ENCODE results near the gene OLFML2B.

Gene OLFML2B

GRCh38 chr1:161983725-161984124, 39.9 kb downstream of the OLFML2B start:
- Histone ChIP-seq H3K4me3 (ENCODE audit: low read depth, low read length) (no peak overlapping the region), H3K9me3 (ENCODE audit: control insufficient read depth, insufficient read depth, low read depth, low read length) (no peaks in the 10 kb centered on the region), H3K4me1 (ENCODE audit: control insufficient read depth, insufficient read depth, low read length) (no peaks in the 10 kb centered on the region), H3K27ac (ENCODE audit: extremely low read depth, low read depth, low read length) (no peak overlapping the region), H3K36me3 (ENCODE audit: control insufficient read depth in 2 of 2, insufficient read depth in 1 of 2, low read length in 2 of 2) (no peaks in the 10 kb centered on the region)
- no peak for TF ChIP-seq ZFHX2 (tag by site-specific recombination; conservative IDR thresholded peaks at IDR 0.05)
- TF ChIP-seq ZNF18 (tag by site-specific recombination; IDR thresholded peaks at IDR 0.05) = no peak
- no peak for TF ChIP-seq ZNF654 (tag by site-specific recombination; IDR thresholded peaks at IDR 0.05; ENCODE audit: low read depth)
- POLR2A ChIA-PET = no interaction called here
- CTCF ChIA-PET = no interaction called here

- no peaks in the 10 kb centered on the region for H3K36me3 ChIP-seq (ENCODE audit: control insufficient read depth in 2 of 2, insufficient read depth in 1 of 2, low read length in 2 of 2)
- H3K9me3 ChIP-seq (ENCODE audit: control insufficient read depth, insufficient read depth, low read depth, low read length) = no peaks in the 10 kb centered on the region
- no peak overlapping the region for H3K27ac ChIP-seq (ENCODE audit: extremely low read depth, low read depth, low read length)
- TF ChIP-seq ZNF2 (tag by site-specific recombination; IDR thresholded peaks at IDR 0.05) (no peak), GLI2 (tag by site-specific recombination; IDR thresholded peaks at IDR 0.05; ENCODE audit: borderline replicate concordance, low read depth) (no peak), ZBTB1 (tag by site-specific recombination; IDR thresholded peaks at IDR 0.05) (no peak), ZSCAN5A (tag by site-specific recombination; IDR thresholded peaks at IDR 0.05) (no peak), ZFP69B (tag by site-specific recombination; IDR thresholded peaks at IDR 0.05) (no peak), ZNF561 (tag by site-specific recombination; IDR thresholded peaks at IDR 0.05; ENCODE audit: borderline replicate concordance) (no peak), ZNF529 (tag by site-specific recombination; IDR thresholded peaks at IDR 0.05; ENCODE audit: insufficient replicate concordance) (no peak)
- CTCF ChIA-PET = no interaction called here
- H3K4me3 ChIP-seq (ENCODE audit: low read depth, low read length) = no peak overlapping the region
- POLR2A ChIA-PET = no interaction called here
- H3K4me1 ChIP-seq (ENCODE audit: control insufficient read depth, insufficient read depth, low read length) = no peaks in the 10 kb centered on the region
Observed at GRCh38 chr1:161982917-161983316, 40.8 kb downstream of the OLFML2B start.

- Histone ChIP-seq H3K9me3 (ENCODE audit: control insufficient read depth, insufficient read depth, low read depth, low read length) (no peaks in the 10 kb centered on the region), H3K4me3 (ENCODE audit: low read depth, low read length) (no peak overlapping the region), H3K36me3 (ENCODE audit: control insufficient read depth in 2 of 2, insufficient read depth in 1 of 2, low read length in 2 of 2) (no peaks in the 10 kb centered on the region), H3K27ac (ENCODE audit: extremely low read depth, low read depth, low read length) (no peak overlapping the region), H3K4me1 (ENCODE audit: control insufficient read depth, insufficient read depth, low read length) (no peaks in the 10 kb centered on the region)
- TF ChIP-seq ZNF146 (tag by site-specific recombination; IDR thresholded peaks at IDR 0.05) (no peak), KLF9 (tag by site-specific recombination; IDR thresholded peaks at IDR 0.05; ENCODE audit: low read depth) (no peak), ZNF398 (tag by site-specific recombination; IDR thresholded peaks at IDR 0.05) (no peak), ZFHX2 (tag by site-specific recombination; conservative IDR thresholded peaks at IDR 0.05) (no peak), ZNF560 (tag by site-specific recombination; IDR thresholded peaks at IDR 0.05; ENCODE audit: borderline replicate concordance) (no peak), ZNF585B (tag by site-specific recombination; IDR thresholded peaks at IDR 0.05) (no peak), ZNF174 (tag by site-specific recombination; IDR thresholded peaks at IDR 0.05) (no peak)
- ChIA-PET POLR2A (no interaction called here), CTCF (no interaction called here)
Observed at GRCh38 chr1:161982507-161982895, 41.2 kb downstream of the OLFML2B start.

Data from HEK293 (cell line).